Stimulated activated CD8-positive, alpha-beta memory T cell treated with anti-CD3 and anti-CD28 coated beads, Interleukin-2, amount 100 ng/mL, for 1 hour (primary cell): Measurements from ENCODE around the gene APBA2.

Source experiments
- DNase-seq, 2 donors: peaks; one replicate each; pipeline ENCODE4 v3.0.0-alpha.2; 2020; ENCODE audit warnings: low read depth in 2 of 2

The APBA2 gene

GRCh38 chr15:29058903-29059539 lies 173.2 kb downstream of the APBA2 start:
- no peak for DNase-seq

- DNase-seq, result no peak
These were observed 174.3 kb downstream of the APBA2 start for GRCh38 chr15:29059871-29060640.

- DNase-seq, result no peak
These were observed 176.0 kb downstream of the APBA2 start for GRCh38 chr15:29061746-29062145.

GRCh38 chr15:29062179-29062591 lies 176.4 kb downstream of the APBA2 start:
- no peak for DNase-seq

GRCh38 chr15:29062626-29063025 lies 176.9 kb downstream of the APBA2 start:
- DNase-seq, result no peak

- no peak for DNase-seq
These were observed 177.9 kb downstream of the APBA2 start for GRCh38 chr15:29063646-29064045.

GRCh38 chr15:29064290-29064689 lies 178.5 kb downstream of the APBA2 start:
- no peak for DNase-seq

GRCh38 chr15:29064731-29065130 lies 179.0 kb downstream of the APBA2 start:
- DNase-seq, result no peak

- no peak for DNase-seq
These were observed 179.8 kb downstream of the APBA2 start for GRCh38 chr15:29065571-29065970.

GRCh38 chr15:29066310-29066709 lies 180.5 kb downstream of the APBA2 start:
- DNase-seq, result no peak

GRCh38 chr15:29066838-29067237 lies 181.1 kb downstream of the APBA2 start:
- DNase-seq, result no peak

GRCh38 chr15:29067949-29068348 lies 182.2 kb downstream of the APBA2 start:
- DNase-seq, result no peak

GRCh38 chr15:29070471-29071231 lies 184.9 kb downstream of the APBA2 start:
- no peak for DNase-seq

- no peak for DNase-seq
These were observed 185.6 kb downstream of the APBA2 start for GRCh38 chr15:29071232-29071881.

- DNase-seq, result no peak
These were observed 186.1 kb downstream of the APBA2 start for GRCh38 chr15:29071882-29072273.

GRCh38 chr15:29072444-29072843 lies 186.7 kb downstream of the APBA2 start:
- DNase-seq, result no peak

- no peak for DNase-seq
These were observed 188.3 kb downstream of the APBA2 start for GRCh38 chr15:29074045-29074444.

- DNase-seq, result no peak
These were observed 192.8 kb downstream of the APBA2 start for GRCh38 chr15:29078541-29078940.

- DNase-seq, result no peak
These were observed 193.7 kb downstream of the APBA2 start for GRCh38 chr15:29079479-29079878.

GRCh38 chr15:29081781-29082180 lies 196.0 kb downstream of the APBA2 start:
- no peak for DNase-seq

GRCh38 chr15:29083161-29083560 lies 197.4 kb downstream of the APBA2 start:
- DNase-seq, result no peak

- no peak for DNase-seq
These were observed 198.1 kb downstream of the APBA2 start for GRCh38 chr15:29083858-29084257.
